ENCODE results near the gene DTX3L. TPM values are rescaled to one million over a fixed set of nuclear protein-coding genes. Genes with fewer than 3 reads are reported as not detected.

DTX3L gene
- total and polyA plus RNA-seq, 2 of the 8 experiments (the other 6 are each of a cell fraction or from before 2014, with no cell fraction given): 1.7 to 11.3 TPM

GRCh38 chr3:122520861-122521260 lies 43.3 kb upstream of the DTX3L start:
- WGBS, 2 experiments (ENCODE audit: extremely low coverage in 1 of 2, insufficient coverage in 1 of 2, insufficient read length in 1 of 2, insufficient replicate concordance in 2 of 2, low coverage in 1 of 2, low lambda C conversion rate in 2 of 2, missing lambda C conversion rate in 1 of 2): 92% methylated on average over 4 of the region's 4 CpGs; no CpG with 5 or more reads in 1 of the 2 experiments
- no peak overlapping the region for H4K5ac ChIP-seq (ENCODE audit: insufficient read length, low read depth, low read length)
- CTCF ChIA-PET (ENCODE audit: partially characterized antibody): no interaction called here
- H3K18ac ChIP-seq (ENCODE audit: extremely low read depth, low read length): no peak overlapping the region
- no peaks in the 10 kb centered on the region for H3K4me1 ChIP-seq (replicated peaks in 1 of 4; ENCODE audit: control insufficient read depth in 3 of 4, insufficient read depth in 4 of 4, low read length in 3 of 4)
- no peak overlapping the region for H4K91ac ChIP-seq (replicated peaks; ENCODE audit: insufficient read length, low read length)
- POLR2A ChIA-PET (ENCODE audit: partially characterized antibody): interaction anchor here (0.6 kb wide), 1 partner anchor 75 kb away, joined by 3 read pairs; no protein-coding TSS in a partner anchor
- no peaks in the 10 kb centered on the region for H3K23me2 ChIP-seq (ENCODE audit: low read depth, low read length)
- TF ChIP-seq POLR2A (IDR thresholded peaks at IDR 0.05; ENCODE audit: control extremely low read depth in 1 of 2, low read depth in 2 of 2, low read length in 2 of 2) (no peak), SIX5 (IDR thresholded peaks at IDR 0.05; ENCODE audit: low read depth, low read length) (no peak), TCF12 (IDR thresholded peaks at IDR 0.05; ENCODE audit: low read depth, low read length) (no peak), RXRA (IDR thresholded peaks at IDR 0.05; ENCODE audit: insufficient read depth, low read depth, low read length) (no peak), JUN (IDR thresholded peaks at IDR 0.05; ENCODE audit: low read depth, low read length) (no peak), USF2 (IDR thresholded peaks at IDR 0.05; ENCODE audit: low read length) (no peak), ATF3 (IDR thresholded peaks at IDR 0.05; ENCODE audit: insufficient read depth, low read depth, low read length) (no peak), TEAD4 (IDR thresholded peaks at IDR 0.05; ENCODE audit: low read depth, low read length) (no peak), MAFK (IDR thresholded peaks at IDR 0.05; ENCODE audit: low read depth, low read length) (no peak), MAX (IDR thresholded peaks at IDR 0.05) (no peak), RAD21 (IDR thresholded peaks at IDR 0.05 in 1 of 2, conservative IDR thresholded peaks at IDR 0.05 in 1 of 2; ENCODE audit: low read depth in 2 of 2, low read length in 2 of 2) (no peak), NANOG (IDR thresholded peaks at IDR 0.05; ENCODE audit: insufficient read depth, low read depth, low read length, poor library complexity, severe bottlenecking) (no peak)
- no peaks in the 10 kb centered on the region for H3K9me3 ChIP-seq (ENCODE audit: insufficient read depth in 2 of 2, low read depth in 1 of 2, low read length in 1 of 2)
- H2BK120ac ChIP-seq (replicated peaks; ENCODE audit: low read depth, low read length): no peak overlapping the region
- H2AK5ac ChIP-seq (ENCODE audit: low read depth, low read length): no peak overlapping the region
- H3K79me2 ChIP-seq (ENCODE audit: control insufficient read depth in 1 of 2, insufficient read depth in 2 of 2, low read length in 2 of 2): no peaks in the 10 kb centered on the region
- no peaks in the 10 kb centered on the region for H4K20me1 ChIP-seq (replicated peaks in 1 of 2; ENCODE audit: control insufficient read depth in 1 of 2, insufficient read depth in 2 of 2, low read length in 2 of 2)
- H2BK12ac ChIP-seq (ENCODE audit: low read depth, low read length): no peak overlapping the region
- no peak overlapping the region for H2BK5ac ChIP-seq (ENCODE audit: low read depth, low read length)
- H2BK15ac ChIP-seq (ENCODE audit: low read length): no peak overlapping the region
- no peak for FAIRE-seq
- no peaks in the 10 kb centered on the region for H3K36me3 ChIP-seq (ENCODE audit: control insufficient read depth in 2 of 4, insufficient read depth in 4 of 4, low read length in 3 of 4)
- H3K4ac ChIP-seq (replicated peaks; ENCODE audit: insufficient read length, low read depth, low read length): no peak overlapping the region
- H2AFZ ChIP-seq (ENCODE audit: low read length): no peak overlapping the region
- H3K23ac ChIP-seq (ENCODE audit: insufficient read length): no peak overlapping the region
- H2BK20ac ChIP-seq (ENCODE audit: low read length): no peak overlapping the region
- no peaks in the 10 kb centered on the region for H3K79me1 ChIP-seq (ENCODE audit: low read depth, low read length)
- H4K8ac ChIP-seq (ENCODE audit: extremely low read depth, insufficient read depth, low read length): no peak overlapping the region
- H3K14ac ChIP-seq (ENCODE audit: insufficient read length): no peak overlapping the region
- H3K9ac ChIP-seq (replicated peaks in 1 of 4; ENCODE audit: extremely low read depth in 1 of 4, low read depth in 3 of 4, low read length in 3 of 4): no peak overlapping the region
- no peaks in the 10 kb centered on the region for H3K27me3 ChIP-seq (replicated peaks in 1 of 4; ENCODE audit: control insufficient read depth in 3 of 4, extremely low read depth in 1 of 4, insufficient read depth in 3 of 4, low read length in 3 of 4)
- H3K4me2 ChIP-seq (ENCODE audit: insufficient read depth in 1 of 2, low read depth in 2 of 2, low read length in 2 of 2): no peak overlapping the region
- no peak for DNase-seq (ENCODE audit: low read depth in 1 of 2, low spot score in 2 of 2)
- H3K4me3 ChIP-seq (ENCODE audit: extremely low read depth in 1 of 4, insufficient read depth in 2 of 4, low read depth in 3 of 4, low read length in 4 of 4): no peak overlapping the region
- no peak overlapping the region for H3K56ac ChIP-seq (replicated peaks; ENCODE audit: insufficient read length, low read depth, low read length)
- H3K27ac ChIP-seq (ENCODE audit: low read depth, low read length): no peak overlapping the region
